ENCODE measurements around the gene GGA1.

GGA1 gene

DNA sequence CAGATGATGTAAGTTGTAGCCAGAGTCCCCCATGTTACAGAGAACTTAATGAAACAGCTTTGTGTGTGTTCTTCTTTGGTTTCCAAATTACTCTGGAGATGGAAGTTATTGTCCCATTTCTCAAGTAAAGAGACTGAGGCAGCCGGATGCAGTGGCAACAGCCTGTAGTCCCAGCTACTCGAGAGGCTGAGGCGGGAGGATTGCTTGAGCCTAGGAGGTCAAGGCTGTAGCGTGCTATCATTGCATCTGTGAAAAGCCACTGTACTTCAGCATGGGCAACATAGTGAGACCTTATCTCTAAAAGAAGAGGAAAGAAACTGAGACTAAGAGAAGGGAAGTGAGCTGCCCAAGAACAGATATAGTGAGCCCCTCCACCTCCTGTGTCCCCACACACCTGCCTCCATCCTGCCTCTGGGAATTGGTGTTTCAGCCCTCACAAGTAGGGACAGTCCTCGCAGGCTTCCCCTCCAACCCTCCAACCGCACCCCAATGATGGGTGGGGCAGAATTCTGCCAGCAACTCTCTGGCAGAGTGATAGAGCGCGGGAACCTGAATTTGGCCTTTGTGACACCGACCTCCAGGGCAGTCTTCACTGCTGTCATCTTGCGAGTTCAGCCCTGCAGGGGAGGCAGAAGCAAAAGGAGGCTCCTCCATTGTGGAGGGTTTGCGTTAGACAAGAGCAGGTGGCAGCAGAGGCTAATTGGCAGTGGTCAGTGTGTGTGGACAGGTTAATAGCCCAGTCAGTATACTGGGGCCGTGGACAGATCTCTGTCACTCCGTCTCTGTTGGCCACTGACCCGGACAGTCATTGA lies 51.5 kb downstream of the GGA1 start:
- peak overlapping the region; percentile 81 for H3K4me3 ChIP-seq (ENCODE audit: low read length)
- H3K36me3 ChIP-seq (ENCODE audit: control insufficient read depth, insufficient read depth, low read length, severe bottlenecking): no peaks in the 10 kb centered on the region
- DNase-seq (ENCODE audit: low read depth): no peak

GRCh38 chr22:37660709-37661045 lies 52.0 kb downstream of the GGA1 start:
- Histone ChIP-seq H3K4me3 (ENCODE audit: low read length) (no peak overlapping the region), H3K9me3 (ENCODE audit: control insufficient read depth, low read length) (no peaks in the 10 kb centered on the region)
- no peak for DNase-seq (ENCODE audit: low read depth)

More for the DNA sequence above, 51.5 kb downstream of the GGA1 start:
- Histone ChIP-seq H3K9ac (ENCODE audit: low read length) (peak overlapping the region; percentile 82), H3K9me3 (ENCODE audit: control insufficient read depth, low read length) (no peaks in the 10 kb centered on the region), H3K4me1 (ENCODE audit: control insufficient read depth, insufficient read depth, low read length) (peaks cover 28% of the 10 kb centered on the region), H3K27me3 (replicated peaks; ENCODE audit: control insufficient read depth, insufficient read depth, low read length) (no peaks in the 10 kb centered on the region)

GRCh38 chr22:37661160-37661924 lies 52.7 kb downstream of the GGA1 start:
- Histone ChIP-seq H3K36me3 (ENCODE audit: control insufficient read depth, insufficient read depth, low read length, severe bottlenecking) (peaks cover 7% of the 10 kb centered on the region), H3K9ac (ENCODE audit: low read length) (peak overlapping the region; percentile 24), H3K27me3 (replicated peaks; ENCODE audit: control insufficient read depth, insufficient read depth, low read length) (no peaks in the 10 kb centered on the region), H3K4me3 (ENCODE audit: low read length) (no peak overlapping the region), H3K4me1 (ENCODE audit: control insufficient read depth, insufficient read depth, low read length) (peaks cover 28% of the 10 kb centered on the region), H3K9me3 (ENCODE audit: control insufficient read depth, low read length) (no peaks in the 10 kb centered on the region)
- peak; percentile 79 for DNase-seq (ENCODE audit: low read depth)

More at GRCh38 chr22:37660709-37661045, 52.0 kb downstream of the GGA1 start:
- H3K9ac ChIP-seq (ENCODE audit: low read length): no peak overlapping the region
- H3K36me3 ChIP-seq (ENCODE audit: control insufficient read depth, insufficient read depth, low read length, severe bottlenecking): peaks cover under 1% of the 10 kb centered on the region
- no peaks in the 10 kb centered on the region for H3K27me3 ChIP-seq (replicated peaks; ENCODE audit: control insufficient read depth, insufficient read depth, low read length)
- peaks cover 28% of the 10 kb centered on the region for H3K4me1 ChIP-seq (ENCODE audit: control insufficient read depth, insufficient read depth, low read length)

- H3K36me3 ChIP-seq (ENCODE audit: control insufficient read depth, insufficient read depth, low read length, severe bottlenecking): peaks cover 13% of the 10 kb centered on the region
- H3K4me1 ChIP-seq (ENCODE audit: control insufficient read depth, insufficient read depth, low read length): peaks cover 28% of the 10 kb centered on the region
- DNase-seq (ENCODE audit: low read depth): no peak
- no peak overlapping the region for H3K4me3 ChIP-seq (ENCODE audit: low read length)
- H3K9me3 ChIP-seq (ENCODE audit: control insufficient read depth, low read length): no peaks in the 10 kb centered on the region
- no peak overlapping the region for H3K9ac ChIP-seq (ENCODE audit: low read length)
- H3K27me3 ChIP-seq (replicated peaks; ENCODE audit: control insufficient read depth, insufficient read depth, low read length): no peaks in the 10 kb centered on the region
These were observed 53.4 kb downstream of the GGA1 start for GRCh38 chr22:37662039-37662438.

GRCh38 chr22:37663521-37664140 lies 55.0 kb downstream of the GGA1 start:
- H3K36me3 ChIP-seq (ENCODE audit: control insufficient read depth, insufficient read depth, low read length, severe bottlenecking): peaks cover 13% of the 10 kb centered on the region
- H3K4me1 ChIP-seq (ENCODE audit: control insufficient read depth, insufficient read depth, low read length): peaks cover 22% of the 10 kb centered on the region

GRCh38 chr22:37664249-37665101 lies 55.8 kb downstream of the GGA1 start:
- H3K36me3 ChIP-seq (ENCODE audit: control insufficient read depth, insufficient read depth, low read length, severe bottlenecking): peaks cover 13% of the 10 kb centered on the region
- no peak overlapping the region for H3K4me3 ChIP-seq (ENCODE audit: low read length)
- H3K27me3 ChIP-seq (replicated peaks; ENCODE audit: control insufficient read depth, insufficient read depth, low read length): no peaks in the 10 kb centered on the region
- DNase-seq (ENCODE audit: low read depth): no peak
- no peaks in the 10 kb centered on the region for H3K9me3 ChIP-seq (ENCODE audit: control insufficient read depth, low read length)
- H3K4me1 ChIP-seq (ENCODE audit: control insufficient read depth, insufficient read depth, low read length): peaks cover 19% of the 10 kb centered on the region
- no peak overlapping the region for H3K9ac ChIP-seq (ENCODE audit: low read length)

More at GRCh38 chr22:37663521-37664140, 55.0 kb downstream of the GGA1 start:
- H3K27me3 ChIP-seq (replicated peaks; ENCODE audit: control insufficient read depth, insufficient read depth, low read length): no peaks in the 10 kb centered on the region
- no peaks in the 10 kb centered on the region for H3K9me3 ChIP-seq (ENCODE audit: control insufficient read depth, low read length)
- H3K9ac ChIP-seq (ENCODE audit: low read length): no peak overlapping the region
- DNase-seq (ENCODE audit: low read depth): no peak
- no peak overlapping the region for H3K4me3 ChIP-seq (ENCODE audit: low read length)

GRCh38 chr22:37665487-37665886 lies 56.9 kb downstream of the GGA1 start:
- no peak for DNase-seq (ENCODE audit: low read depth)
- H3K36me3 ChIP-seq (ENCODE audit: control insufficient read depth, insufficient read depth, low read length, severe bottlenecking): peaks cover 13% of the 10 kb centered on the region
- peaks cover 11% of the 10 kb centered on the region for H3K4me1 ChIP-seq (ENCODE audit: control insufficient read depth, insufficient read depth, low read length)
- H3K4me3 ChIP-seq (ENCODE audit: low read length): no peak overlapping the region
- no peaks in the 10 kb centered on the region for H3K9me3 ChIP-seq (ENCODE audit: control insufficient read depth, low read length)
- H3K27me3 ChIP-seq (replicated peaks; ENCODE audit: control insufficient read depth, insufficient read depth, low read length): no peaks in the 10 kb centered on the region
- no peak overlapping the region for H3K9ac ChIP-seq (ENCODE audit: low read length)

GRCh38 chr22:37669586-37669985 lies 61.0 kb downstream of the GGA1 start:
- Histone ChIP-seq H3K27me3 (replicated peaks; ENCODE audit: control insufficient read depth, insufficient read depth, low read length) (no peaks in the 10 kb centered on the region), H3K9me3 (ENCODE audit: control insufficient read depth, low read length) (no peaks in the 10 kb centered on the region), H3K4me3 (ENCODE audit: low read length) (no peak overlapping the region), H3K36me3 (ENCODE audit: control insufficient read depth, insufficient read depth, low read length, severe bottlenecking) (peaks cover 13% of the 10 kb centered on the region), H3K9ac (ENCODE audit: low read length) (no peak overlapping the region), H3K4me1 (ENCODE audit: control insufficient read depth, insufficient read depth, low read length) (peaks cover 9% of the 10 kb centered on the region)
- DNase-seq (ENCODE audit: low read depth): peak; percentile 84

DNA sequence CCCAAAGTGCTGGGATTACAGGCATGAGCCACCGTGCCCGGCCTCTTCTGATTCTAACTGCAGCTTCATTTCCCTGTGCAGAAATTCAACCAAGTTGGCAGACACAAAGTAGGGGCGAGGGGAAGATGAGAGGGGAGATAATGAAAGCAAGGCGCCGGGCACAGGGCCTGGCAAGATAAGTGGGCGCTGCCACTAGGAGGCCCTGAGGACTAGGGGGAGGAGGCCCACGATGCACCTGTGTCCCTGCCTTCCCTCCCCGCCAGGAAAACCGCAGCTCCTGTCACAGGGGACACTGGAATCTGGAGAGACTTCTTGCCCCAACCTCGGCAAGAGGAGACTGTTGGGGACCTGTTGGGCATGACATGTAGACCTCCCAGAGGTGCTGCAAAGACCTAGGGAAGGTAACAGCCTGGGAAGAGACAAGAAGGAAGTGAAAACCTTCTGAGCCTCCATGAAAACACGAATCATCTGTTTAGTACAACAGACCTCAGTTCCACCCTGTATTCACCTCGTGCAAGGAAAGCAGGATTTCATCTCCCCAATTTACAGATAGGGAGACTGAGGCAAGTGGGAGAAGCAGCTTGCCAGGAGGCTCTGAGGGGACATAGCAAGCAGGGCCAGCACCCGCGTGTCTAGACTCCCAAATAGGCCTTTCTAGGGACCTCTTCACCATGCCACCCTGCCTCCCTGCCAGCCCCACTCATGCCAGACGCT lies 63.7 kb downstream of the GGA1 start:
- Histone ChIP-seq H3K9me3 (ENCODE audit: control insufficient read depth, low read length) (no peaks in the 10 kb centered on the region), H3K4me1 (ENCODE audit: control insufficient read depth, insufficient read depth, low read length) (peaks cover 6% of the 10 kb centered on the region)
- no peak for DNase-seq (ENCODE audit: low read depth)

GRCh38 chr22:37672920-37673455 lies 64.4 kb downstream of the GGA1 start:
- H3K27me3 ChIP-seq (replicated peaks; ENCODE audit: control insufficient read depth, insufficient read depth, low read length): no peaks in the 10 kb centered on the region
- H3K36me3 ChIP-seq (ENCODE audit: control insufficient read depth, insufficient read depth, low read length, severe bottlenecking): peaks cover 6% of the 10 kb centered on the region
- no peak for DNase-seq (ENCODE audit: low read depth)
- no peak overlapping the region for H3K4me3 ChIP-seq (ENCODE audit: low read length)
- H3K9ac ChIP-seq (ENCODE audit: low read length): no peak overlapping the region
- H3K4me1 ChIP-seq (ENCODE audit: control insufficient read depth, insufficient read depth, low read length): peaks cover 11% of the 10 kb centered on the region
- no peaks in the 10 kb centered on the region for H3K9me3 ChIP-seq (ENCODE audit: control insufficient read depth, low read length)

More for the DNA sequence above, 63.7 kb downstream of the GGA1 start:
- no peaks in the 10 kb centered on the region for H3K27me3 ChIP-seq (replicated peaks; ENCODE audit: control insufficient read depth, insufficient read depth, low read length)
- H3K4me3 ChIP-seq (ENCODE audit: low read length): no peak overlapping the region
- peaks cover 1% of the 10 kb centered on the region for H3K36me3 ChIP-seq (ENCODE audit: control insufficient read depth, insufficient read depth, low read length, severe bottlenecking)
- no peak overlapping the region for H3K9ac ChIP-seq (ENCODE audit: low read length)
